GM23338 (cell line): ENCODE results near the gene PCDHGB1. TPM values are rescaled to one million over a fixed set of nuclear protein-coding genes. Genes with fewer than 3 reads are reported as not detected.

ENCODE experiments used
- ATAC-seq: fragments of 200-7000 bp; cut with Tn5 transposase; 3 replicates; pipeline ENCODE4 v1.9.1; 2020
- DNase-seq: peaks from one replicate; pipeline ENCODE4 v3.0.0-alpha.2; 2015; ENCODE audit warnings: low spot score
- H2AFZ ChIP-seq: fragments of 200-600 bp; sonication (generic); 2 replicates; pipeline ENCODE4 v1.8.0; 2016; ENCODE audit warnings: antibody characterized with exemption, mild to moderate bottlenecking, moderate library complexity
- H3F3A ChIP-seq: fragments of 200-600 bp; sonication (generic); replicated peaks from 2 replicates; pipeline ENCODE4 v1.8.0; 2017; ENCODE audit warnings: antibody characterized with exemption, mixed run types, low read depth
- H3K27ac ChIP-seq: fragments of 200-600 bp; sonication (generic); 2 replicates; pipeline ENCODE4 v1.6.1; 2016; ENCODE audit warnings: low read depth
- H3K27me3 ChIP-seq: fragments of 200-600 bp; sonication (generic); 2 replicates; pipeline ENCODE4 v1.8.0; 2016; ENCODE audit warnings: mild to moderate bottlenecking, mixed run types, moderate library complexity; ENCODE audit not compliant: insufficient read depth
- H3K36me3 ChIP-seq: fragments of 200-600 bp; sonication (generic); 2 replicates; pipeline ENCODE4 v1.8.0; 2016; ENCODE audit warnings: mild to moderate bottlenecking; ENCODE audit not compliant: insufficient read depth
- H3K4me1 ChIP-seq: fragments of 200-600 bp; sonication (generic); 2 replicates; pipeline ENCODE4 v1.8.0; 2016; ENCODE audit warnings: mild to moderate bottlenecking, moderate library complexity; ENCODE audit not compliant: insufficient read depth
- H3K4me2 ChIP-seq: fragments of 200-600 bp; sonication (generic); 2 replicates; pipeline ENCODE4 v1.7.1; 2017; ENCODE audit warnings: mixed run types
- H3K4me3 ChIP-seq: fragments of 200-600 bp; sonication (generic); 2 replicates; pipeline ENCODE4 v1.6.1; 2016; ENCODE audit warnings: mixed run types
- H3K79me2 ChIP-seq: fragments of 200-600 bp; sonication (generic); replicated peaks from 2 replicates; pipeline ENCODE4 v1.8.0; 2017; ENCODE audit warnings: mild to moderate bottlenecking; ENCODE audit not compliant: insufficient read depth
- H3K9me2 ChIP-seq: fragments of 200-600 bp; sonication (generic); 2 replicates; pipeline ENCODE4 v1.8.0; 2017; ENCODE audit not compliant: insufficient read depth
- H4K20me1 ChIP-seq: fragments of 200-600 bp; sonication (generic); replicated peaks from 2 replicates; pipeline ENCODE4 v1.8.0; 2017; ENCODE audit warnings: mild to moderate bottlenecking; ENCODE audit not compliant: insufficient read depth
- H3K27ac Mint-ChIP-seq: 2 replicates; pipeline ENCODE4 v1.8.0; 2020; ENCODE audit warnings: inconsistent platforms, mild to moderate bottlenecking, moderate library complexity, mixed read lengths
- H3K27me3 Mint-ChIP-seq: 3 replicates; pipeline ENCODE4 v1.8.0; 2022; ENCODE audit warnings: low read depth, mild to moderate bottlenecking, moderate library complexity, mixed read lengths, inconsistent platforms; ENCODE audit not compliant: insufficient read depth, poor library complexity
- H3K36me3 Mint-ChIP-seq: 3 replicates; pipeline ENCODE4 v1.8.0; 2021; ENCODE audit warnings: low read depth, mild to moderate bottlenecking, inconsistent platforms, moderate library complexity, mixed read lengths
- H3K4me1 Mint-ChIP-seq: 3 replicates; pipeline ENCODE4 v1.8.0; 2020; ENCODE audit warnings: mild to moderate bottlenecking, inconsistent platforms, mixed read lengths
- H3K4me3 Mint-ChIP-seq: 3 replicates; pipeline ENCODE4 v1.8.0; 2021; ENCODE audit warnings: moderate library complexity, mild to moderate bottlenecking, inconsistent platforms, mixed read lengths
- H3K9me3 Mint-ChIP-seq: 3 replicates; pipeline ENCODE4 v1.8.0; 2020; ENCODE audit warnings: moderate library complexity, mild to moderate bottlenecking, inconsistent platforms, mixed read lengths
- CREB1 ChIP-seq: fragments of 250-450 bp; sonication (Bioruptor Pico); IDR thresholded peaks from 2 replicates; pipeline ENCODE4 v1.5.0; 2020; ENCODE audit warnings: low read depth, mild to moderate bottlenecking, moderate library complexity
- EZH2 ChIP-seq: fragments of 200-600 bp; sonication (generic); IDR thresholded peaks from one replicate; pipeline ENCODE4 v1.8.0; 2017; ENCODE audit warnings: antibody characterized with exemption, mild to moderate bottlenecking, low read depth; ENCODE audit not compliant: unreplicated experiment
- JUNB ChIP-seq: IDR thresholded peaks from one replicate; pipeline ENCODE4 v1.6.1; 2016; ENCODE audit warnings: antibody characterized with exemption; ENCODE audit not compliant: unreplicated experiment
- NANOG ChIP-seq: IDR thresholded peaks from 2 replicates; pipeline ENCODE4 v1.6.1; 2016; ENCODE audit warnings: antibody characterized with exemption, borderline replicate concordance
- POLR2AphosphoS5 ChIP-seq: IDR thresholded peaks from 2 replicates; pipeline ENCODE4 v1.6.1; 2016; ENCODE audit warnings: antibody characterized with exemption, low read depth
- STAT1 ChIP-seq: IDR thresholded peaks from one replicate; pipeline ENCODE4 v1.6.1; 2016; ENCODE audit warnings: antibody characterized with exemption; ENCODE audit not compliant: unreplicated experiment
- ZNF114 ChIP-seq: fragments of 250-450 bp; sonication (Bioruptor Pico); IDR thresholded peaks from 2 replicates; pipeline ENCODE4 v1.5.0; 2020; ENCODE audit warnings: mild to moderate bottlenecking, moderate library complexity
- ZNF331 ChIP-seq: fragments of 250-450 bp; sonication (Bioruptor Pico); IDR thresholded peaks from 2 replicates; pipeline ENCODE4 v1.5.0; 2020; ENCODE audit warnings: low read depth, mild to moderate bottlenecking, moderate library complexity
- polyA plus RNA-seq: library from polyadenylated mRNA; unstranded; fragments of >200 nt; fragmentation: Nextera tagmentation; extraction: Ambion mirVana; gene quantifications from 2 replicates; pipeline ENCODE4 v1.2.1, GENCODE V29; 2016
- total RNA-seq: library from RNA; depleted of rRNA; stranded (reverse); fragments of >200 nt; shearing (Covaris generic); gene quantifications from 2 replicates; pipeline ENCODE4 v1.2.3, GENCODE V29; 2014
- TF ChIP-seq, protein P1 (sequence below): fragments of 250-450 bp; sonication (Bioruptor Pico); IDR thresholded peaks from 2 replicates; pipeline ENCODE4 v1.5.0; 2020; ENCODE audit warnings: mild to moderate bottlenecking, moderate library complexity
- TF ChIP-seq, protein P2 (sequence below): IDR thresholded peaks from 2 replicates; pipeline ENCODE4 v1.6.1; 2016; ENCODE audit warnings: antibody characterized with exemption
- TF ChIP-seq, protein P3 (sequence below): IDR thresholded peaks from one replicate; pipeline ENCODE4 v1.6.1; 2018; ENCODE audit warnings: antibody characterized with exemption; ENCODE audit not compliant: unreplicated experiment
- TF ChIP-seq, protein P4 (sequence below), 2 experiments: fragments of 200-600 bp in 1 of 2; sonication (generic) in 1 of 2; conservative IDR thresholded peaks; 2 replicates each; pipeline versions ENCODE4 v1.5.1 to v1.6.1; 2016 to 2017; ENCODE audit warnings: antibody characterized with exemption in 2 of 2, low read depth in 2 of 2, mild to moderate bottlenecking in 2 of 2, moderate library complexity in 1 of 2

Gene PCDHGB1
- total and polyA plus RNA-seq, 2 experiments from 2014 or later = 0.74 to 9.1 TPM

DNA sequence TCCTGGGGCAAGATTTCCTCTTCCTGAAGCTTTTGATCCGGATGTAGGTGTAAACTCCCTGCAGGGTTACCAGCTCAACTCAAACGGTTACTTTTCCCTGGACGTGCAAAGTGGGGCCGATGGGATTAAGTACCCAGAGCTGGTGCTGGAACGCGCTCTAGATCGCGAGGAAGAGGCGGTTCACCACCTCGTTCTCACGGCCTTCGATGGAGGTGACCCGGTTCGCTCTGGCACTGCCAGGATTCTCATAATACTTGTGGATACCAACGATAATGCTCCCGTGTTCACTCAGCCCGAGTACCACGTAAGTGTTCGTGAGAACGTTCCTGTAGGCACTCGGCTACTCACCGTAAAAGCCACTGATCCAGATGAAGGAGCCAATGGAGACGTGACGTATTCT is 5.7 kb downstream of the PCDHGB1 start:
- H3K27ac Mint-ChIP-seq = no peak overlapping the region
- no peak overlapping the region for H3K4me3 ChIP-seq
- no peak overlapping the region for H3K4me3 Mint-ChIP-seq
- no peaks in the 10 kb centered on the region for H3K36me3 ChIP-seq
- peaks cover 5% of the 10 kb centered on the region for H3K4me1 Mint-ChIP-seq
- no peaks in the 10 kb centered on the region for H3K27me3 ChIP-seq
- H3K27me3 Mint-ChIP-seq = peaks cover 4% of the 10 kb centered on the region
- H2AFZ ChIP-seq = no peak overlapping the region
- no peaks in the 10 kb centered on the region for H4K20me1 ChIP-seq
- H3K79me2 ChIP-seq = no peaks in the 10 kb centered on the region
- DNase-seq = no peak
- no peak for TF ChIP-seq CREB1 (CRISPR knock-in tag)
- no peak for TF ChIP-seq JUNB
- no peak for TF ChIP-seq EZH2
- TF ChIP-seq, protein P1, sequence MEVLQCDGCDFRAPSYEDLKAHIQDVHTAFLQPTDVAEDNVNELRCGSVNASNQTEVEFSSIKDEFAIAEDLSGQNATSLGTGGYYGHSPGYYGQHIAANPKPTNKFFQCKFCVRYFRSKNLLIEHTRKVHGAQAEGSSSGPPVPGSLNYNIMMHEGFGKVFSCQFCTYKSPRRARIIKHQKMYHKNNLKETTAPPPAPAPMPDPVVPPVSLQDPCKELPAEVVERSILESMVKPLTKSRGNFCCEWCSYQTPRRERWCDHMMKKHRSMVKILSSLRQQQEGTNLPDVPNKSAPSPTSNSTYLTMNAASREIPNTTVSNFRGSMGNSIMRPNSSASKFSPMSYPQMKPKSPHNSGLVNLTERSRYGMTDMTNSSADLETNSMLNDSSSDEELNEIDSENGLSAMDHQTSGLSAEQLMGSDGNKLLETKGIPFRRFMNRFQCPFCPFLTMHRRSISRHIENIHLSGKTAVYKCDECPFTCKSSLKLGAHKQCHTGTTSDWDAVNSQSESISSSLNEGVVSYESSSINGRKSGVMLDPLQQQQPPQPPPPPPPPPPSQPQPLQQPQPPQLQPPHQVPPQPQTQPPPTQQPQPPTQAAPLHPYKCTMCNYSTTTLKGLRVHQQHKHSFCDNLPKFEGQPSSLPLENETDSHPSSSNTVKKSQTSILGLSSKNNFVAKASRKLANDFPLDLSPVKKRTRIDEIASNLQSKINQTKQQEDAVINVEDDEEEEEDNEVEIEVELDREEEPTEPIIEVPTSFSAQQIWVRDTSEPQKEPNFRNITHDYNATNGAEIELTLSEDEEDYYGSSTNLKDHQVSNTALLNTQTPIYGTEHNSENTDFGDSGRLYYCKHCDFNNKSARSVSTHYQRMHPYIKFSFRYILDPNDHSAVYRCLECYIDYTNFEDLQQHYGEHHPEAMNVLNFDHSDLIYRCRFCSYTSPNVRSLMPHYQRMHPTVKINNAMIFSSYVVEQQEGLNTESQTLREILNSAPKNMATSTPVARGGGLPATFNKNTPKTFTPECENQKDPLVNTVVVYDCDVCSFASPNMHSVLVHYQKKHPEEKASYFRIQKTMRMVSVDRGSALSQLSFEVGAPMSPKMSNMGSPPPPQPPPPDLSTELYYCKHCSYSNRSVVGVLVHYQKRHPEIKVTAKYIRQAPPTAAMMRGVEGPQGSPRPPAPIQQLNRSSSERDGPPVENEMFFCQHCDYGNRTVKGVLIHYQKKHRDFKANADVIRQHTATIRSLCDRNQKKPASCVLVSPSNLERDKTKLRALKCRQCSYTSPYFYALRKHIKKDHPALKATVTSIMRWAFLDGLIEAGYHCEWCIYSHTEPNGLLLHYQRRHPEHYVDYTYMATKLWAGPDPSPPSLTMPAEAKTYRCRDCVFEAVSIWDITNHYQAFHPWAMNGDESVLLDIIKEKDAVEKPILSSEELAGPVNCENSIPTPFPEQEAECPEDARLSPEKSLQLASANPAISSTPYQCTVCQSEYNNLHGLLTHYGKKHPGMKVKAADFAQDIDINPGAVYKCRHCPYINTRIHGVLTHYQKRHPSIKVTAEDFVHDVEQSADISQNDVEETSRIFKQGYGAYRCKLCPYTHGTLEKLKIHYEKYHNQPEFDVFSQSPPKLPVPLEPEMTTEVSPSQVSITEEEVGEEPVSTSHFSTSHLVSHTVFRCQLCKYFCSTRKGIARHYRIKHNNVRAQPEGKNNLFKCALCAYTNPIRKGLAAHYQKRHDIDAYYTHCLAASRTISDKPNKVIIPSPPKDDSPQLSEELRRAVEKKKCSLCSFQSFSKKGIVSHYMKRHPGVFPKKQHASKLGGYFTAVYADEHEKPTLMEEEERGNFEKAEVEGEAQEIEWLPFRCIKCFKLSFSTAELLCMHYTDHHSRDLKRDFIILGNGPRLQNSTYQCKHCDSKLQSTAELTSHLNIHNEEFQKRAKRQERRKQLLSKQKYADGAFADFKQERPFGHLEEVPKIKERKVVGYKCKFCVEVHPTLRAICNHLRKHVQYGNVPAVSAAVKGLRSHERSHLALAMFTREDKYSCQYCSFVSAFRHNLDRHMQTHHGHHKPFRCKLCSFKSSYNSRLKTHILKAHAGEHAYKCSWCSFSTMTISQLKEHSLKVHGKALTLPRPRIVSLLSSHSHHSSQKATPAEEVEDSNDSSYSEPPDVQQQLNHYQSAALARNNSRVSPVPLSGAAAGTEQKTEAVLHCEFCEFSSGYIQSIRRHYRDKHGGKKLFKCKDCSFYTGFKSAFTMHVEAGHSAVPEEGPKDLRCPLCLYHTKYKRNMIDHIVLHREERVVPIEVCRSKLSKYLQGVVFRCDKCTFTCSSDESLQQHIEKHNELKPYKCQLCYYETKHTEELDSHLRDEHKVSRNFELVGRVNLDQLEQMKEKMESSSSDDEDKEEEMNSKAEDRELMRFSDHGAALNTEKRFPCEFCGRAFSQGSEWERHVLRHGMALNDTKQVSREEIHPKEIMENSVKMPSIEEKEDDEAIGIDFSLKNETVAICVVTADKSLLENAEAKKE = no peak
- no peak for TF ChIP-seq STAT1
- TF ChIP-seq, protein P2, sequence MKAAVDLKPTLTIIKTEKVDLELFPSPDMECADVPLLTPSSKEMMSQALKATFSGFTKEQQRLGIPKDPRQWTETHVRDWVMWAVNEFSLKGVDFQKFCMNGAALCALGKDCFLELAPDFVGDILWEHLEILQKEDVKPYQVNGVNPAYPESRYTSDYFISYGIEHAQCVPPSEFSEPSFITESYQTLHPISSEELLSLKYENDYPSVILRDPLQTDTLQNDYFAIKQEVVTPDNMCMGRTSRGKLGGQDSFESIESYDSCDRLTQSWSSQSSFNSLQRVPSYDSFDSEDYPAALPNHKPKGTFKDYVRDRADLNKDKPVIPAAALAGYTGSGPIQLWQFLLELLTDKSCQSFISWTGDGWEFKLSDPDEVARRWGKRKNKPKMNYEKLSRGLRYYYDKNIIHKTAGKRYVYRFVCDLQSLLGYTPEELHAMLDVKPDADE = no peak
- TF ChIP-seq POLR2AphosphoS5 = no peak
- no peak for TF ChIP-seq ZNF114
- no peak for TF ChIP-seq NANOG
- TF ChIP-seq, protein P3, sequence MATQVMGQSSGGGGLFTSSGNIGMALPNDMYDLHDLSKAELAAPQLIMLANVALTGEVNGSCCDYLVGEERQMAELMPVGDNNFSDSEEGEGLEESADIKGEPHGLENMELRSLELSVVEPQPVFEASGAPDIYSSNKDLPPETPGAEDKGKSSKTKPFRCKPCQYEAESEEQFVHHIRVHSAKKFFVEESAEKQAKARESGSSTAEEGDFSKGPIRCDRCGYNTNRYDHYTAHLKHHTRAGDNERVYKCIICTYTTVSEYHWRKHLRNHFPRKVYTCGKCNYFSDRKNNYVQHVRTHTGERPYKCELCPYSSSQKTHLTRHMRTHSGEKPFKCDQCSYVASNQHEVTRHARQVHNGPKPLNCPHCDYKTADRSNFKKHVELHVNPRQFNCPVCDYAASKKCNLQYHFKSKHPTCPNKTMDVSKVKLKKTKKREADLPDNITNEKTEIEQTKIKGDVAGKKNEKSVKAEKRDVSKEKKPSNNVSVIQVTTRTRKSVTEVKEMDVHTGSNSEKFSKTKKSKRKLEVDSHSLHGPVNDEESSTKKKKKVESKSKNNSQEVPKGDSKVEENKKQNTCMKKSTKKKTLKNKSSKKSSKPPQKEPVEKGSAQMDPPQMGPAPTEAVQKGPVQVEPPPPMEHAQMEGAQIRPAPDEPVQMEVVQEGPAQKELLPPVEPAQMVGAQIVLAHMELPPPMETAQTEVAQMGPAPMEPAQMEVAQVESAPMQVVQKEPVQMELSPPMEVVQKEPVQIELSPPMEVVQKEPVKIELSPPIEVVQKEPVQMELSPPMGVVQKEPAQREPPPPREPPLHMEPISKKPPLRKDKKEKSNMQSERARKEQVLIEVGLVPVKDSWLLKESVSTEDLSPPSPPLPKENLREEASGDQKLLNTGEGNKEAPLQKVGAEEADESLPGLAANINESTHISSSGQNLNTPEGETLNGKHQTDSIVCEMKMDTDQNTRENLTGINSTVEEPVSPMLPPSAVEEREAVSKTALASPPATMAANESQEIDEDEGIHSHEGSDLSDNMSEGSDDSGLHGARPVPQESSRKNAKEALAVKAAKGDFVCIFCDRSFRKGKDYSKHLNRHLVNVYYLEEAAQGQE = no peak
- no peak for TF ChIP-seq ZNF331 (CRISPR knock-in tag)
- TF ChIP-seq, protein P4, sequence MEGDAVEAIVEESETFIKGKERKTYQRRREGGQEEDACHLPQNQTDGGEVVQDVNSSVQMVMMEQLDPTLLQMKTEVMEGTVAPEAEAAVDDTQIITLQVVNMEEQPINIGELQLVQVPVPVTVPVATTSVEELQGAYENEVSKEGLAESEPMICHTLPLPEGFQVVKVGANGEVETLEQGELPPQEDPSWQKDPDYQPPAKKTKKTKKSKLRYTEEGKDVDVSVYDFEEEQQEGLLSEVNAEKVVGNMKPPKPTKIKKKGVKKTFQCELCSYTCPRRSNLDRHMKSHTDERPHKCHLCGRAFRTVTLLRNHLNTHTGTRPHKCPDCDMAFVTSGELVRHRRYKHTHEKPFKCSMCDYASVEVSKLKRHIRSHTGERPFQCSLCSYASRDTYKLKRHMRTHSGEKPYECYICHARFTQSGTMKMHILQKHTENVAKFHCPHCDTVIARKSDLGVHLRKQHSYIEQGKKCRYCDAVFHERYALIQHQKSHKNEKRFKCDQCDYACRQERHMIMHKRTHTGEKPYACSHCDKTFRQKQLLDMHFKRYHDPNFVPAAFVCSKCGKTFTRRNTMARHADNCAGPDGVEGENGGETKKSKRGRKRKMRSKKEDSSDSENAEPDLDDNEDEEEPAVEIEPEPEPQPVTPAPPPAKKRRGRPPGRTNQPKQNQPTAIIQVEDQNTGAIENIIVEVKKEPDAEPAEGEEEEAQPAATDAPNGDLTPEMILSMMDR (conservative IDR thresholded peaks at IDR 0.05; ENCODE audit: low read depth in 2 of 2) = no peak
- H3K9me2 ChIP-seq = no peaks in the 10 kb centered on the region
- H3F3A ChIP-seq = 0 out of 2 replicates have a peak, but pooled peaks cover 5% of the 10 kb centered on the region
- ATAC-seq = no peak
- H3K36me3 Mint-ChIP-seq = peaks cover 61% of the 10 kb centered on the region
- peaks cover 62% of the 10 kb centered on the region for H3K9me3 Mint-ChIP-seq
- H3K27ac ChIP-seq = no peak overlapping the region
- no peaks in the 10 kb centered on the region for H3K4me1 ChIP-seq
- H3K4me2 ChIP-seq = no peak overlapping the region
